Mammary epithelial cell (primary cell): ENCODE data around the gene ZNF516.

Experiments used
- EZH2 ChIP-seq: IDR thresholded peaks from 2 replicates; pipeline ENCODE4 v1.6.1; 2012; ENCODE audit warnings: low read length, inconsistent platforms, borderline replicate concordance
- TF ChIP-seq, protein P1 (sequence below), 2 donors: IDR thresholded peaks in 1 of 2; conservative IDR thresholded peaks in 1 of 2; 2 replicates each; pipeline ENCODE4 v1.5.1; 2011 to 2012; ENCODE audit warnings: inconsistent platforms in 2 of 2, low read length in 2 of 2, mild to moderate bottlenecking in 2 of 2, control low read depth in 1 of 2, low read depth in 1 of 2; ENCODE audit not compliant: insufficient read depth in 1 of 2; ENCODE audit errors: extremely low read depth in 1 of 2

DNA sequence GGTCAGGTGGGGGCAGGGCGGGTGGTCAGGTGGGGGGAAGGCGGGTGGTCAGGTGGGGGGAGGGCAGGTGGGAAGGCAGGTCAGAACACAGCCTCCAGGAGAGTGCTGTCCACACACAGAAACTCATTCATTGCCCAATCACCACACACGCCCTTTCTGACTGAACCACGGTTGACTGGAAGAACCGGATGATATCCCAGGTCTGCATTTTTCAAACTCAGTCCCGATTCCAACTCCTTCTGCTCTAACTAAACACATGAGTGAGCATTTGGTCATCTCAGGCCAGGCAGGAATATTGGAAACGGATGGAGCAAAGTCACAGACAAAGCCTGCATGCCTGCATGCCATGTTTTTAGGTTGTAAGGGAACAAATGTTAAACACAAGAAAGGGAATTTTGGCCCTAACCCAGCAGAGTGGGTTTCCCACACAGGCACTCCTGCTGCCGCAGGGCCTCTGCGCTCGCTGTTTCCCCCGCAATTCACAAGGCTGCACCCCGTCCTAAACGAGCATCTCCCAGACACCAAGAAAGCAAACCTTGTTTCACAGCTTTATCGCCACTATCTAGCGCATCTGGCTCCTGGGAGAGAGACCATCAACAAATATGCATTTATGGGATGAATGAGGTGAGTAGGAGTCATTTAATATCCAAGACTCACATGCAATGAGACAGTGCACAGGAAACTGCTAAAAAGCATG lies 100.1 kb downstream of the ZNF516 start:
- TF ChIP-seq EZH2 = no peak
- TF ChIP-seq, protein P1, sequence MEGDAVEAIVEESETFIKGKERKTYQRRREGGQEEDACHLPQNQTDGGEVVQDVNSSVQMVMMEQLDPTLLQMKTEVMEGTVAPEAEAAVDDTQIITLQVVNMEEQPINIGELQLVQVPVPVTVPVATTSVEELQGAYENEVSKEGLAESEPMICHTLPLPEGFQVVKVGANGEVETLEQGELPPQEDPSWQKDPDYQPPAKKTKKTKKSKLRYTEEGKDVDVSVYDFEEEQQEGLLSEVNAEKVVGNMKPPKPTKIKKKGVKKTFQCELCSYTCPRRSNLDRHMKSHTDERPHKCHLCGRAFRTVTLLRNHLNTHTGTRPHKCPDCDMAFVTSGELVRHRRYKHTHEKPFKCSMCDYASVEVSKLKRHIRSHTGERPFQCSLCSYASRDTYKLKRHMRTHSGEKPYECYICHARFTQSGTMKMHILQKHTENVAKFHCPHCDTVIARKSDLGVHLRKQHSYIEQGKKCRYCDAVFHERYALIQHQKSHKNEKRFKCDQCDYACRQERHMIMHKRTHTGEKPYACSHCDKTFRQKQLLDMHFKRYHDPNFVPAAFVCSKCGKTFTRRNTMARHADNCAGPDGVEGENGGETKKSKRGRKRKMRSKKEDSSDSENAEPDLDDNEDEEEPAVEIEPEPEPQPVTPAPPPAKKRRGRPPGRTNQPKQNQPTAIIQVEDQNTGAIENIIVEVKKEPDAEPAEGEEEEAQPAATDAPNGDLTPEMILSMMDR (conservative IDR thresholded peaks at IDR 0.05 in 1 of 2, IDR thresholded peaks at IDR 0.05 in 1 of 2; ENCODE audit: extremely low read depth in 1 of 2, insufficient read depth in 1 of 2, low read depth in 1 of 2, low read length in 2 of 2) = no peak
